HepG2 (cell line): Measurements from ENCODE around the gene ZNF341. TPM values are rescaled to one million over a fixed set of nuclear protein-coding genes. Genes with fewer than 3 reads are reported as not detected.
A peak's percentile ranks its signal among the peaks of the same experiment; 100 is the strongest.

Source experiments
- DNMT3B ChIP-seq: conservative IDR thresholded peaks from 2 replicates; pipeline ENCODE4 v1.6.1; 2016; ENCODE audit warnings: missing biosample characterization, control low read depth
- EED ChIP-seq: sonication (generic); formaldehyde crosslinking; IDR thresholded peaks from 2 replicates; pipeline ENCODE4 v1.5.0; 2020; ENCODE audit warnings: mild to moderate bottlenecking, missing genetic modification reagents
- IKZF1 ChIP-seq: fragments of 450-650 bp; IDR thresholded peaks from 2 replicates; pipeline ENCODE4 v1.7.1; 2016
- MIER3 ChIP-seq: IDR thresholded peaks from 2 replicates; pipeline ENCODE4 v1.6.1; 2016; ENCODE audit warnings: missing compliant biosample characterization, borderline replicate concordance
- RBAK ChIP-seq: sonication (generic); formaldehyde crosslinking; IDR thresholded peaks from 2 replicates; pipeline ENCODE4 v1.5.1; 2020; ENCODE audit warnings: mild to moderate bottlenecking, missing genetic modification reagents
- RELA ChIP-seq: sonication (generic); formaldehyde crosslinking; IDR thresholded peaks from 2 replicates; pipeline ENCODE4 v1.4.0; 2020; ENCODE audit warnings: missing genetic modification reagents
- REXO4 ChIP-seq: sonication (generic); formaldehyde crosslinking; IDR thresholded peaks from 2 replicates; pipeline ENCODE4 v1.8.0; 2022; ENCODE audit warnings: missing genetic modification reagents, mild to moderate bottlenecking, borderline replicate concordance
- RXRB ChIP-seq: IDR thresholded peaks from 2 replicates; pipeline ENCODE4 v1.6.1; 2016; ENCODE audit warnings: borderline replicate concordance, missing genetic modification reagents, missing compliant biosample characterization
- SMAD9 ChIP-seq: sonication (generic); formaldehyde crosslinking; IDR thresholded peaks from 2 replicates; pipeline ENCODE4 v1.5.1; 2020; ENCODE audit warnings: mild to moderate bottlenecking, missing genetic modification reagents
- SP4 ChIP-seq: sonication (generic); formaldehyde crosslinking; IDR thresholded peaks from 2 replicates; pipeline ENCODE4 v1.8.1; 2023; ENCODE audit warnings: mild to moderate bottlenecking, missing genetic modification reagents
- TOPORS ChIP-seq: sonication (generic); formaldehyde crosslinking; IDR thresholded peaks from 2 replicates; pipeline ENCODE4 v1.8.0; 2023; ENCODE audit warnings: mild to moderate bottlenecking, missing genetic modification reagents
- TP53 ChIP-seq: sonication (generic); formaldehyde crosslinking; conservative IDR thresholded peaks from 2 replicates; pipeline ENCODE4 v1.4.0; 2020; ENCODE audit warnings: missing genetic modification reagents
- XRCC5 ChIP-seq: fragments of 200-400 bp; formaldehyde crosslinking; optimal IDR thresholded peaks from 2 replicates; pipeline ENCODE3; 2017; ENCODE audit warnings: mild to moderate bottlenecking, low read length
- ZBTB7A ChIP-seq: sonication (generic); formaldehyde crosslinking; IDR thresholded peaks from 2 replicates; pipeline ENCODE4 v1.8.0; 2022; ENCODE audit warnings: mild to moderate bottlenecking, missing genetic modification reagents
- ZFP82 ChIP-seq: sonication (generic); formaldehyde crosslinking; IDR thresholded peaks from 2 replicates; pipeline ENCODE4 v1.5.1; 2020; ENCODE audit warnings: mild to moderate bottlenecking, missing genetic modification reagents, borderline replicate concordance
- ZIK1 ChIP-seq: sonication (generic); formaldehyde crosslinking; IDR thresholded peaks from 2 replicates; pipeline ENCODE4 v1.5.0; 2020; ENCODE audit warnings: mild to moderate bottlenecking, low read depth, missing genetic modification reagents, borderline replicate concordance
- ZNF12 ChIP-seq: sonication (generic); formaldehyde crosslinking; IDR thresholded peaks from 2 replicates; pipeline ENCODE4 v1.5.0; 2020; ENCODE audit warnings: missing genetic modification reagents
- ZNF30 ChIP-seq: sonication (generic); formaldehyde crosslinking; IDR thresholded peaks from 2 replicates; pipeline ENCODE4 v1.5.0; 2020; ENCODE audit warnings: mild to moderate bottlenecking, missing genetic modification reagents
- ZNF543 ChIP-seq: sonication (generic); formaldehyde crosslinking; IDR thresholded peaks from 2 replicates; pipeline ENCODE4 v1.4.0; 2020; ENCODE audit warnings: mild to moderate bottlenecking, missing genetic modification reagents
- ZNF549 ChIP-seq: sonication (generic); formaldehyde crosslinking; IDR thresholded peaks from 2 replicates; pipeline ENCODE4 v1.5.0; 2020; ENCODE audit warnings: missing genetic modification reagents
- ZNF672 ChIP-seq: sonication (generic); formaldehyde crosslinking; IDR thresholded peaks from 2 replicates; pipeline ENCODE4 v1.8.1; 2022; ENCODE audit warnings: missing genetic modification reagents
- ZNF777 ChIP-seq: sonication (generic); formaldehyde crosslinking; IDR thresholded peaks from 2 replicates; pipeline ENCODE4 v1.4.0; 2020; ENCODE audit warnings: missing genetic modification reagents
- ZSCAN12 ChIP-seq: sonication (generic); formaldehyde crosslinking; IDR thresholded peaks from 2 replicates; pipeline ENCODE4 v1.9.0; 2021; ENCODE audit warnings: mild to moderate bottlenecking, missing genetic modification reagents
- polyA plus RNA-seq, 8 experiments: library from polyadenylated mRNA; depleted of rRNA in 3 of 8; stranded (reverse) in 7 of 8; unstranded in 1 of 8; fragments of >200 nt; fragmentation: Illumina TruSeq in 4 of 8; extraction: Trizol in 4 of 8; gene quantifications; 2 replicates each; pipeline versions ENCODE4 v1.2.1 to v1.2.3, GENCODE V29; 2011 to 2016; ENCODE audit warnings: low read depth in 4 of 8, missing spikeins in 1 of 8, mixed read lengths in 1 of 8; ENCODE audit not compliant: insufficient read depth in 1 of 8
- total RNA-seq, 5 experiments: library from RNA; depleted of rRNA; stranded (reverse); fragments of >200 nt; fragmentation: Illumina TruSeq; extraction: Trizol; gene quantifications; 2 replicates each; pipeline ENCODE4 v1.2.3, GENCODE V29; 2016; ENCODE audit warnings: low read depth in 1 of 5
- TF ChIP-seq, protein P1 (sequence below): sonication (generic); formaldehyde crosslinking; IDR thresholded peaks from 2 replicates; pipeline ENCODE4 v1.8.0; 2023; ENCODE audit warnings: mild to moderate bottlenecking, missing genetic modification reagents
- TF ChIP-seq, protein P2 (sequence below): sonication (generic); formaldehyde crosslinking; IDR thresholded peaks from 2 replicates; pipeline ENCODE4 v1.4.0; 2020; ENCODE audit warnings: mild to moderate bottlenecking, missing genetic modification reagents, borderline replicate concordance
- TF ChIP-seq, protein P3 (sequence below): sonication (generic); formaldehyde crosslinking; IDR thresholded peaks from 2 replicates; pipeline ENCODE4 v1.5.0; 2020; ENCODE audit warnings: missing genetic modification reagents
- TF ChIP-seq, protein P4 (sequence below): sonication (generic); formaldehyde crosslinking; IDR thresholded peaks from 2 replicates; pipeline ENCODE4 v1.4.0; 2020; ENCODE audit warnings: missing genetic modification reagents

Gene ZNF341
- total and polyA plus RNA-seq, 2 of the 13 experiments (the other 11 are each of a cell fraction or from before 2014, with no cell fraction given), result 1.1 to 2.2 TPM

DNA sequence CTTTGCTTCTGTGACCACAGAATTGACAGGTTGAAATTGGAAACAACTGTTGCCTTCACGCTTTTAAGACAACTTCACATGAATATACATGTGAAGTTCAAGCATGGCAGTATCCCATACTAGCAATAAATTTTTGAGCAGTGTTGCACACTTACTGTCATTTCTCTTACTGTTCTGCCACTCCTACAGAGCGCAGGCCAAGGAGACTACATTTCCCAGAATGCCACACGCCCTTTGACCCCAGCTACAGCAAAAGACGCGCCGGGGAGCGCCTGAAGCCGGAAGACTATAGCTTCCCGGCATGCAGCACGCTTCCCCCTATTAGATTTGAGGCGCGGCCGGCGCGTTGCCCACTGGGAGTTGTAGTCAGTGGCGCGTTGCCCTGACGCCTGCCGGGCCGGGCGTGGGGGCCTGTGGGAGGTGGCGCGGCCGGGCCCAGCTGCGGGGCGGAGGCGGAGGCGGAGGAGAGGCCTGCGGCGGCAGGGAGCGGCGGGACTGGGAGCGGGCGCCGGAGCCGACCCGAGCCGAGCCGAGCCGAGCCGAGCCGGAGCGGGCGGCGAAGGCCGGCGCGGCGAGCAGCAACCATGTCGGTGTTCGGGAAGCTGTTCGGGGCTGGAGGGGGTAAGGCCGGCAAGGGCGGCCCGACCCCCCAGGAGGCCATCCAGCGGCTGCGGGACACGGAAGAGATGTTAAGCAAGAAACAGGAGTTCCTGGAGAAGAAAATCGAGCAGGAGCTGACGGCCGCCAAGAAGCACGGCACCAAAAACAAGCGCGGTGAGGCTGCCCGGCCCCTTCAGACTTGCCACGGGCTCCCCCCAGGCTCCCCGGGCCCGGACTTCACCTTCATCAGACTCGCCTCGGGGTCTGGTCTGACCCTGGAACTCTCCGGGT is 79.3 kb downstream of the ZNF341 start, which contains the start of gene CHMP4B (continued):
- TF ChIP-seq ZNF549, result peak; percentile 9; the same call in 1 of the 2 replicates
- TF ChIP-seq, protein P1, sequence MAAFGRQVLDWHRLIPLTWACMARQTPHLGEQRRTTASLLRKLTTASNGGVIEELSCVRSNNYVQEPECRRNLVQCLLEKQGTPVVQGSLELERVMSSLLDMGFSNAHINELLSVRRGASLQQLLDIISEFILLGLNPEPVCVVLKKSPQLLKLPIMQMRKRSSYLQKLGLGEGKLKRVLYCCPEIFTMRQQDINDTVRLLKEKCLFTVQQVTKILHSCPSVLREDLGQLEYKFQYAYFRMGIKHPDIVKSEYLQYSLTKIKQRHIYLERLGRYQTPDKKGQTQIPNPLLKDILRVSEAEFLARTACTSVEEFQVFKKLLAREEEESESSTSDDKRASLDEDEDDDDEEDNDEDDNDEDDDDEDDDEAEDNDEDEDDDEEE (CRISPR knock-in tag), result peak; percentile 85; the same call in 1 of the 2 replicates
- TF ChIP-seq DNMT3B (CRISPR knock-in tag), result peak; percentile 52
- TF ChIP-seq ZNF777 (CRISPR knock-in tag), result 0 out of 2 replicates have a peak, but pooled peaks have one; percentile 11
- no peak for TF ChIP-seq TOPORS
- no peak; the same call in 1 of the 2 replicates for TF ChIP-seq ZFP82
- no peak; the same call in 1 of the 2 replicates for TF ChIP-seq ZNF672 (CRISPR knock-in tag)
- TF ChIP-seq XRCC5, result peak; percentile 95
- no peak; the same call in none of the 2 replicates for TF ChIP-seq ZBTB7A
- 0 out of 2 replicates have a peak, but pooled peaks have one; percentile 38 for TF ChIP-seq TP53 (CRISPR knock-in tag)
- TF ChIP-seq SMAD9 (CRISPR knock-in tag), result no peak
- TF ChIP-seq REXO4 (CRISPR knock-in tag), result no peak
- TF ChIP-seq, protein P2, sequence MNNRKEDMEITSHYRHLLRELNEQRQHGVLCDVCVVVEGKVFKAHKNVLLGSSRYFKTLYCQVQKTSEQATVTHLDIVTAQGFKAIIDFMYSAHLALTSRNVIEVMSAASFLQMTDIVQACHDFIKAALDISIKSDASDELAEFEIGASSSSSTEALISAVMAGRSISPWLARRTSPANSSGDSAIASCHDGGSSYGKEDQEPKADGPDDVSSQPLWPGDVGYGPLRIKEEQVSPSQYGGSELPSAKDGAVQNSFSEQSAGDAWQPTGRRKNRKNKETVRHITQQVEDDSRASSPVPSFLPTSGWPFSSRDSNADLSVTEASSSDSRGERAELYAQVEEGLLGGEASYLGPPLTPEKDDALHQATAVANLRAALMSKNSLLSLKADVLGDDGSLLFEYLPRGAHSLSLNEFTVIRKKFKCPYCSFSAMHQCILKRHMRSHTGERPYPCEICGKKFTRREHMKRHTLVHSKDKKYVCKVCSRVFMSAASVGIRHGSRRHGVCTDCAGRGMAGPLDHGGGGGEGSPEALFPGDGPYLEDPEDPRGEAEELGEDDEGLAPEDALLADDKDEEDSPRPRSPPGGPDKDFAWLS (CRISPR knock-in tag), result peak; percentile 67; the same call in 1 of the 2 replicates
- TF ChIP-seq, protein P3, sequence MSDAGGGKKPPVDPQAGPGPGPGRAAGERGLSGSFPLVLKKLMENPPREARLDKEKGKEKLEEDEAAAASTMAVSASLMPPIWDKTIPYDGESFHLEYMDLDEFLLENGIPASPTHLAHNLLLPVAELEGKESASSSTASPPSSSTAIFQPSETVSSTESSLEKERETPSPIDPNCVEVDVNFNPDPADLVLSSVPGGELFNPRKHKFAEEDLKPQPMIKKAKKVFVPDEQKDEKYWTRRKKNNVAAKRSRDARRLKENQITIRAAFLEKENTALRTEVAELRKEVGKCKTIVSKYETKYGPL (CRISPR knock-in tag), result 0 out of 2 replicates have a peak, but pooled peaks have one; percentile 70
- TF ChIP-seq, protein P4, sequence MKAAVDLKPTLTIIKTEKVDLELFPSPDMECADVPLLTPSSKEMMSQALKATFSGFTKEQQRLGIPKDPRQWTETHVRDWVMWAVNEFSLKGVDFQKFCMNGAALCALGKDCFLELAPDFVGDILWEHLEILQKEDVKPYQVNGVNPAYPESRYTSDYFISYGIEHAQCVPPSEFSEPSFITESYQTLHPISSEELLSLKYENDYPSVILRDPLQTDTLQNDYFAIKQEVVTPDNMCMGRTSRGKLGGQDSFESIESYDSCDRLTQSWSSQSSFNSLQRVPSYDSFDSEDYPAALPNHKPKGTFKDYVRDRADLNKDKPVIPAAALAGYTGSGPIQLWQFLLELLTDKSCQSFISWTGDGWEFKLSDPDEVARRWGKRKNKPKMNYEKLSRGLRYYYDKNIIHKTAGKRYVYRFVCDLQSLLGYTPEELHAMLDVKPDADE (CRISPR knock-in tag), result no peak
- no peak for TF ChIP-seq ZNF30
- TF ChIP-seq ZNF12, result peak; percentile 69; the same call in 1 of the 2 replicates
- TF ChIP-seq EED (CRISPR knock-in tag), result peak; percentile 93
- TF ChIP-seq ZIK1, result peak; percentile 89; the same call in 1 of the 2 replicates
- peak; percentile 87; the same call in 1 of the 2 replicates for TF ChIP-seq RELA (CRISPR knock-in tag)
- peak; percentile 97 for TF ChIP-seq MIER3 (CRISPR knock-in tag)
- 0 out of 2 replicates have a peak, but pooled peaks have one; percentile 54 for TF ChIP-seq ZSCAN12 (CRISPR knock-in tag)
- no peak for TF ChIP-seq IKZF1
- peak; percentile 82 for TF ChIP-seq RXRB (CRISPR knock-in tag)
- TF ChIP-seq RBAK (CRISPR knock-in tag), result no peak
- peak; percentile 96 for TF ChIP-seq SP4
- 0 out of 2 replicates have a peak, but pooled peaks have one; percentile 59 for TF ChIP-seq ZNF543 (CRISPR knock-in tag)
